H9 (cell line): ENCODE measurements around the gene MAML1. TPM values are rescaled to one million over a fixed set of nuclear protein-coding genes. Genes with fewer than 3 reads are reported as not detected.

Experiments
- DNase-seq: peaks from one replicate; pipeline ENCODE4 v3.0.0-alpha.2; 2017
- H2AFZ ChIP-seq: one replicate; pipeline ENCODE4 v1.6.1; 2013; ENCODE audit warnings: mild to moderate bottlenecking, low read length, control low read depth, moderate library complexity
- H2AK5ac ChIP-seq: 2 replicates; pipeline ENCODE4 v1.6.1; 2013; ENCODE audit warnings: low read length, control low read depth, mixed read lengths; ENCODE audit not compliant: insufficient read length
- H2BK120ac ChIP-seq: one replicate; pipeline ENCODE4 v1.6.1; 2013; ENCODE audit warnings: low read depth, mild to moderate bottlenecking, low read length, control low read depth, inconsistent platforms; ENCODE audit not compliant: poor library complexity, severe bottlenecking
- H2BK12ac ChIP-seq: 2 replicates; pipeline ENCODE4 v1.6.1; 2013; ENCODE audit warnings: low read length, control low read depth, mixed read lengths, low read depth; ENCODE audit not compliant: insufficient read length
- H2BK15ac ChIP-seq: 2 replicates; pipeline ENCODE4 v1.6.1; 2013; ENCODE audit warnings: low read depth, low read length, control low read depth
- H2BK20ac ChIP-seq: one replicate; pipeline ENCODE4 v1.6.1; 2013; ENCODE audit warnings: low read depth, mild to moderate bottlenecking, low read length, control low read depth, inconsistent platforms; ENCODE audit not compliant: poor library complexity, severe bottlenecking
- H2BK5ac ChIP-seq: 2 replicates; pipeline ENCODE4 v1.6.1; 2013; ENCODE audit warnings: low read length, control low read depth, mixed read lengths; ENCODE audit not compliant: insufficient read length
- H3K14ac ChIP-seq: 2 replicates; pipeline ENCODE4 v1.6.1; 2013; ENCODE audit warnings: low read length, control low read depth; ENCODE audit not compliant: insufficient read depth
- H3K18ac ChIP-seq: 2 replicates; pipeline ENCODE4 v1.6.1; 2013; ENCODE audit warnings: low read depth, mild to moderate bottlenecking, mixed read lengths, low read length, control low read depth; ENCODE audit not compliant: insufficient read length
- H3K23ac ChIP-seq: 2 replicates; pipeline ENCODE4 v1.6.1; 2013; ENCODE audit warnings: low read length, control low read depth, mixed read lengths, low read depth; ENCODE audit not compliant: insufficient read length
- H3K23me2 ChIP-seq: 2 replicates; pipeline ENCODE4 v1.6.1; 2013; ENCODE audit warnings: low read depth, mild to moderate bottlenecking, mixed read lengths, low read length, control low read depth; ENCODE audit not compliant: insufficient read length, poor library complexity, severe bottlenecking
- H3K27ac ChIP-seq: 2 replicates; pipeline ENCODE4 v1.5.1; 2013; ENCODE audit warnings: low read length, control low read depth, mixed read lengths, low read depth; ENCODE audit not compliant: insufficient read length
- H3K27me3 ChIP-seq: 2 replicates; pipeline ENCODE4 v1.6.1; 2013; ENCODE audit warnings: low read length, control low read depth, inconsistent platforms; ENCODE audit not compliant: insufficient read depth
- H3K4ac ChIP-seq: 2 replicates; pipeline ENCODE4 v1.6.1; 2013; ENCODE audit warnings: low read depth, mild to moderate bottlenecking, control low read depth, inconsistent platforms, low read length, moderate library complexity
- H3K4me1 ChIP-seq: 2 replicates; pipeline ENCODE4 v1.6.1; 2013; ENCODE audit warnings: low read length, control low read depth, inconsistent platforms; ENCODE audit not compliant: insufficient read depth
- H3K4me2 ChIP-seq: 2 replicates; pipeline ENCODE4 v1.6.1; 2013; ENCODE audit warnings: low read length, control low read depth, mixed read lengths; ENCODE audit not compliant: insufficient read length, insufficient read depth
- H3K56ac ChIP-seq: 2 replicates; pipeline ENCODE4 v1.6.1; 2013; ENCODE audit warnings: low read depth, mild to moderate bottlenecking, mixed read lengths, low read length, control low read depth; ENCODE audit not compliant: insufficient read length
- H3K79me1 ChIP-seq: 2 replicates; pipeline ENCODE4 v1.6.1; 2013; ENCODE audit warnings: low read depth, mild to moderate bottlenecking, moderate library complexity, low read length, control low read depth, inconsistent platforms; ENCODE audit not compliant: insufficient read depth, poor library complexity, severe bottlenecking
- H3K79me2 ChIP-seq: 2 replicates; pipeline ENCODE4 v1.6.1; 2013; ENCODE audit warnings: low read length, control low read depth, inconsistent platforms; ENCODE audit not compliant: insufficient read depth
- H3K9ac ChIP-seq: 2 replicates; pipeline ENCODE4 v1.6.1; 2013; ENCODE audit warnings: low read length, control low read depth, mixed read lengths; ENCODE audit not compliant: insufficient read length; ENCODE audit errors: extremely low read depth
- H3K9me3 ChIP-seq: one replicate; pipeline ENCODE4 v1.6.1; 2013; ENCODE audit warnings: low read depth, low read length, inconsistent platforms; ENCODE audit not compliant: control insufficient read depth
- H3T11ph ChIP-seq: one replicate; pipeline ENCODE4 v1.6.1; 2013; ENCODE audit warnings: mild to moderate bottlenecking, low read length, control low read depth, inconsistent platforms
- H4K20me1 ChIP-seq: one replicate; pipeline ENCODE4 v1.6.1; 2013; ENCODE audit not compliant: control insufficient read depth, insufficient read length, insufficient read depth
- H4K5ac ChIP-seq: 2 replicates; pipeline ENCODE4 v1.6.1; 2013; ENCODE audit warnings: low read depth, mild to moderate bottlenecking, mixed read lengths, low read length, control low read depth; ENCODE audit not compliant: insufficient read length
- H4K8ac ChIP-seq: replicated peaks from 2 replicates; pipeline ENCODE4 v1.6.1; 2013; ENCODE audit warnings: low read length, control low read depth, mixed read lengths, low read depth; ENCODE audit not compliant: insufficient read length
- H4K91ac ChIP-seq: 2 replicates; pipeline ENCODE4 v1.6.1; 2013; ENCODE audit warnings: low read depth, mild to moderate bottlenecking, moderate library complexity, mixed read lengths, low read length, control low read depth; ENCODE audit not compliant: insufficient read length
- H3K27ac Mint-ChIP-seq, 3 experiments: 2 replicates in 2 of 3; 3 replicates in 1 of 3; pipeline ENCODE4 v1.8.0; 2020 to 2021; ENCODE audit warnings: mixed read lengths in 3 of 3, mild to moderate bottlenecking in 1 of 3, moderate library complexity in 1 of 3
- H3K27me3 Mint-ChIP-seq: 2 replicates; pipeline ENCODE4 v1.8.0; 2021; ENCODE audit warnings: low read depth, mild to moderate bottlenecking, moderate library complexity, mixed read lengths
- H3K36me3 Mint-ChIP-seq, 3 experiments: 2 replicates in 2 of 3; 3 replicates in 1 of 3; pipeline ENCODE4 v1.8.0; 2020 to 2021; ENCODE audit warnings: low read depth in 3 of 3, mixed read lengths in 3 of 3; ENCODE audit not compliant: insufficient read depth in 1 of 3
- H3K4me1 Mint-ChIP-seq, 2 experiments: 2 replicates each; pipeline ENCODE4 v1.8.0; 2020; ENCODE audit warnings: mixed read lengths in 2 of 2
- H3K4me3 Mint-ChIP-seq, 2 experiments: 2 replicates in 1 of 2; 3 replicates in 1 of 2; pipeline ENCODE4 v1.8.0; 2020 to 2021; ENCODE audit warnings: mild to moderate bottlenecking in 2 of 2, mixed read lengths in 2 of 2, moderate library complexity in 1 of 2
- H3K9me3 Mint-ChIP-seq, 2 experiments: 2 replicates in 1 of 2; 3 replicates in 1 of 2; pipeline ENCODE4 v1.8.0; 2020; ENCODE audit warnings: mild to moderate bottlenecking in 2 of 2, mixed read lengths in 2 of 2, moderate library complexity in 1 of 2
- CTCF ChIP-seq: fragments of 200-600 bp; sonication (generic); conservative IDR thresholded peaks from 3 replicates; pipeline ENCODE4 v1.8.0; 2021; ENCODE audit warnings: antibody characterized with exemption, mild to moderate bottlenecking
- WGBS: extraction: QIAGEN DNeasy Blood & Tissue Kit; methylation state at CpG from one replicate; pipeline ENCODE4 v1.1.7; 2013; ENCODE audit warnings: missing lambda C conversion rate, low lambda C conversion rate, mixed read lengths; ENCODE audit not compliant: insufficient read length; ENCODE audit errors: extremely low coverage; 5-methylcytosine and 5-hydroxymethylcytosine counted together
- total RNA-seq: library from RNA; stranded (reverse); gene quantifications from 2 replicates; pipeline ENCODE4 v1.2.1, GENCODE V29; 2021

MAML1 gene
- total RNA-seq, 1 experiment from 2014 or later = 50.8 TPM

- no peaks in the 10 kb centered on the region for H3K4me1 ChIP-seq
- no peak overlapping the region for H4K5ac ChIP-seq
- no peak overlapping the region for H3K56ac ChIP-seq
- no peak overlapping the region for H2BK20ac ChIP-seq
- H3K9me3 Mint-ChIP-seq = peaks cover 0 to 3% of the 10 kb centered on the region in 2 experiments; a peak in 1 of 5 replicates
- peaks cover 11 to 35% (median 22%) of the 10 kb centered on the region in 3 experiments; a peak in 6 of 7 replicates for H3K36me3 Mint-ChIP-seq
- H4K91ac ChIP-seq = no peak overlapping the region
- H2BK120ac ChIP-seq = no peak overlapping the region
- no peak overlapping the region for H3K4ac ChIP-seq
- H3K79me1 ChIP-seq = peaks cover 4% of the 10 kb centered on the region
- H2AFZ ChIP-seq = no peak overlapping the region
- H3K79me2 ChIP-seq = peaks cover 19% of the 10 kb centered on the region; the same call in 1 of the 2 replicates
- no peak overlapping the region for H2BK12ac ChIP-seq
- no peak overlapping the region for H3T11ph ChIP-seq
- no peak for TF ChIP-seq CTCF
- no peaks in the 10 kb centered on the region for H3K27me3 Mint-ChIP-seq
- no peak overlapping the region for H3K27ac Mint-ChIP-seq
- H3K27ac ChIP-seq = no peak overlapping the region
- no peak overlapping the region for H3K4me3 Mint-ChIP-seq
- H3K18ac ChIP-seq = no peak overlapping the region
- no peak overlapping the region for H3K14ac ChIP-seq
- H3K4me1 Mint-ChIP-seq = no peaks in the 10 kb centered on the region
- no peak overlapping the region for H2BK5ac ChIP-seq
- no CpG with 5 or more reads among the region's 2 CpGs for WGBS
- no peak overlapping the region for H3K23ac ChIP-seq
- no peak overlapping the region for H3K4me2 ChIP-seq
- no peak for DNase-seq
- H3K9me3 ChIP-seq = no peaks in the 10 kb centered on the region
- no peak overlapping the region for H2BK15ac ChIP-seq
- H3K23me2 ChIP-seq = no peaks in the 10 kb centered on the region
- H3K27me3 ChIP-seq = no peaks in the 10 kb centered on the region
- no peak overlapping the region for H3K9ac ChIP-seq
- no peak overlapping the region for H2AK5ac ChIP-seq
- H4K20me1 ChIP-seq = no peaks in the 10 kb centered on the region
- H4K8ac ChIP-seq = no peak overlapping the region
These were observed 14.2 kb downstream of the MAML1 start for GRCh38 chr5:179746872-179747271.
